ENCODE measurements around the gene SGSM2. TPM values are rescaled to one million over a fixed set of nuclear protein-coding genes. Genes with fewer than 3 reads are reported as not detected.

Gene SGSM2
- total and polyA plus RNA-seq, 2 of the 8 experiments (the other 6 are each of a cell fraction or from before 2014, with no cell fraction given): 44.5 to 77.7 TPM

DNA sequence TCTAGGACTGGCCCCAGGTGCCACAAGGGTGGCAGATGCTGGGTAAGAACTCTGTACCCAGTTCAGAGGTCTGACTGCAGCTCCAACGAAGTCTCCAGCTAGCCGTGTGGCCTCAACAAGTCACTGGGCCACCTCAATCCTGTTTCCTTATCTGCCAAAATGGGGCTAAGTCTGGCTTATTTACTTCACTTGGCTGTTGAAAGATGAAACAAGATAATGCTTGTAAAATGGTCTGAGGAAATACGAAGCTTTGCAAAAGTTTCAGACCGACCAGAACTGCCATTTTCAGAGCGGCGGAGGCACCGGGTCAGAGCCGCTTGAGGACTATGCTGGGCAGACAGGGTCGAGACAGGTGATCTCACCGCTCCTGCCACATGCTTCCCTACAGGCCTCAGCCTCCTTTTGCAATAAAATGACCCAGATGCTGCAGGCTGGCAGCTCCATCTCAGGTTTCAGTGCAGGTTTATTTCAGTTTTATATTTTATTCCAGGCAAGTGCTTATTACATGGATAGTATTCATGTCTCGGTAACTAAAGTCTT is 46.4 kb downstream of the SGSM2 start (continued):
- TF ChIP-seq JUN (IDR thresholded peaks at IDR 0.05; ENCODE audit: low read depth, low read length) (no peak), KDM5A (IDR thresholded peaks at IDR 0.05; ENCODE audit: low read length) (no peak)

Measured in H1 (cell line).